Stimulated activated naive CD4-positive, alpha-beta T cell treated with Interleukin-2 at 50 U/mL for 16 hours (primary cell): ENCODE measurements around the gene RPS23.

Experiments used
- DNase-seq: peaks from one replicate; lab custom pipeline; 2025; lab: John Stamatoyannopoulos, UW

Gene RPS23

GRCh38 chr5:82277987-82278710 lies at the start of gene RPS23:
RPS23 (minus strand) TSS chr5:82278354; CDS start chr5:82278323, 31 bp downstream.
- peak; percentile 84 for DNase-seq

GRCh38 chr5:82327941-82328340 lies 49.8 kb upstream of the RPS23 start:
- DNase-seq: no peak

GRCh38 chr5:82325996-82326395 lies 47.8 kb upstream of the RPS23 start:
- DNase-seq: no peak

GRCh38 chr5:82325155-82325554 lies 47.0 kb upstream of the RPS23 start:
- DNase-seq: no peak

GRCh38 chr5:82320966-82321365 lies 42.8 kb upstream of the RPS23 start:
- no peak for DNase-seq

GRCh38 chr5:82319651-82320376 lies 41.7 kb upstream of the RPS23 start:
- no peak for DNase-seq

- no peak for DNase-seq
Observed at GRCh38 chr5:82319192-82319591, 41.0 kb upstream of the RPS23 start.

- no peak for DNase-seq
Observed at GRCh38 chr5:82314964-82315758, 37.0 kb upstream of the RPS23 start.

GRCh38 chr5:82313016-82313415 lies 34.9 kb upstream of the RPS23 start:
- no peak for DNase-seq

- DNase-seq: no peak
Observed at GRCh38 chr5:82312373-82312856, 34.3 kb upstream of the RPS23 start.

GRCh38 chr5:82309091-82309531 lies 31.0 kb upstream of the RPS23 start:
- no peak for DNase-seq

- DNase-seq: no peak
Observed at GRCh38 chr5:82308416-82308815, 30.3 kb upstream of the RPS23 start.

- no peak for DNase-seq
Observed at GRCh38 chr5:82307451-82307850, 29.3 kb upstream of the RPS23 start.

- no peak for DNase-seq
Observed at GRCh38 chr5:82306151-82306550, 28.0 kb upstream of the RPS23 start.

GRCh38 chr5:82301190-82301589 lies 23.0 kb upstream of the RPS23 start:
- no peak for DNase-seq

GRCh38 chr5:82298668-82299067 lies 20.5 kb upstream of the RPS23 start:
- DNase-seq: no peak

GRCh38 chr5:82297711-82298110 lies 19.6 kb upstream of the RPS23 start:
- no peak for DNase-seq

- DNase-seq: no peak
Observed at GRCh38 chr5:82296929-82297328, 18.8 kb upstream of the RPS23 start.

- DNase-seq: no peak
Observed at GRCh38 chr5:82295959-82296531, 17.9 kb upstream of the RPS23 start.

- DNase-seq: no peak
Observed at GRCh38 chr5:82295144-82295543, 17.0 kb upstream of the RPS23 start.

- no peak for DNase-seq
Observed at GRCh38 chr5:82291420-82291819, 13.3 kb upstream of the RPS23 start.

- DNase-seq: no peak
Observed at GRCh38 chr5:82290908-82291307, 12.8 kb upstream of the RPS23 start.
